Measurements from ENCODE around the gene ZNF888.
"Not testable (repeated sequence)": the region's sequence is repeated elsewhere in the genome, so short reads cannot be mapped to it uniquely, and the experiment has no call there.

ZNF888 gene

GRCh38 chr19:52941523-52941922 is 18.3 kb upstream of the ZNF888 start:
- not testable (repeated sequence) for DNase-seq

- not testable (repeated sequence) for DNase-seq
Observed at GRCh38 chr19:52940905-52941304, 17.7 kb upstream of the ZNF888 start.

GRCh38 chr19:52938761-52939160 is 15.5 kb upstream of the ZNF888 start:
- no peak for DNase-seq

GRCh38 chr19:52936954-52937325 is 13.7 kb upstream of the ZNF888 start:
- no peak for DNase-seq

GRCh38 chr19:52936151-52936953 is 13.1 kb upstream of the ZNF888 start:
- no peak for DNase-seq

GRCh38 chr19:52935434-52935833 is 12.2 kb upstream of the ZNF888 start:
- DNase-seq = no peak

- DNase-seq = not testable (repeated sequence)
Observed at GRCh38 chr19:52924641-52925040, 1.4 kb upstream of the ZNF888 start.

- DNase-seq = no peak
Observed at GRCh38 chr19:52923778-52924593, 758 bp upstream of the ZNF888 start.

GRCh38 chr19:52917531-52917930 is 5.7 kb downstream of the ZNF888 start:
- no peak for DNase-seq

GRCh38 chr19:52910648-52911047 is 12.6 kb downstream of the ZNF888 start:
- no peak for DNase-seq

GRCh38 chr19:52904052-52904780 is 19.0 kb downstream of the ZNF888 start:
- DNase-seq = not testable (repeated sequence)

GRCh38 chr19:52901842-52902241 is 21.4 kb downstream of the ZNF888 start:
- DNase-seq = no peak

- not testable (repeated sequence) for DNase-seq
Observed at GRCh38 chr19:52898596-52898995, 24.6 kb downstream of the ZNF888 start.

- no peak for DNase-seq
Observed at GRCh38 chr19:52898101-52898500, 25.1 kb downstream of the ZNF888 start.

- DNase-seq = peak; percentile 93
Observed at GRCh38 chr19:52897138-52897935, 25.9 kb downstream of the ZNF888 start, which contains the start of gene ZNF320. Gene ZNF320 (minus strand): TSS chr19:52897635. CDS start chr19:52890255, 7,380 bp downstream.

GRCh38 chr19:52896431-52897137 is 26.6 kb downstream of the ZNF888 start:
- no peak for DNase-seq

- DNase-seq = no peak
Observed at GRCh38 chr19:52891336-52891735, 31.9 kb downstream of the ZNF888 start.

GRCh38 chr19:52889931-52890330 is 33.3 kb downstream of the ZNF888 start:
- no peak for DNase-seq

GRCh38 chr19:52889076-52889475 is 34.2 kb downstream of the ZNF888 start:
- no peak for DNase-seq

- DNase-seq = no peak
Observed at GRCh38 chr19:52880895-52881389, 42.3 kb downstream of the ZNF888 start.

GRCh38 chr19:52872996-52873395 is 50.2 kb downstream of the ZNF888 start:
- DNase-seq = not testable (repeated sequence)

Data from CD4-positive, alpha-beta T cell treated with Interleukin-17A for 4 hours (primary cell).